Stimulated activated naive CD4-positive, alpha-beta T cell (primary cell): ENCODE measurements around the gene PCNX1.

ENCODE experiments used
- DNase-seq, 6 experiments: peaks; one replicate each; lab custom pipeline; 2025; lab: John Stamatoyannopoulos, UW

Gene PCNX1

DNA sequence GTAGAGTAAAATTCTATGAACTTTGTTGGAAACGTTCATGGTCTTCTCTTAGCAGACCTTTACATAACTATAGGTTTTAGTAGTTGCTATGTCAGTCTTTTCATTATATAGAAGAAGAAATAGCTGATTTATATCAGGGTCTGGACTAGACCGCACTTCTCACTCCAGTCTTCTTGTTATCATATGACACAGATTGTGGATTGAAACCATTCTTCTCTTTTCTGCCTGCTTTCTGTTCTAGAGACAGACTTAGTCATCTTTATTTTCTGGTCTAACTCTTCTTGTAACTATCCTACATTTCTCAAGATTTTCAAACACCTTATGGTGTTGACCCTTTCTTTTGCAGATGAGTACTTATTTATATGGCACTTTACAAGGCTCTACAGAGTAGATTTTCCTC, 55.7 kb downstream of the PCNX1 start:
- no peak for DNase-seq

- no peak for DNase-seq
Observed at GRCh38 chr14:70964492-70964891, 57.2 kb downstream of the PCNX1 start.

- DNase-seq = no peak
Observed at GRCh38 chr14:70971560-70971959, 64.3 kb downstream of the PCNX1 start.

DNA sequence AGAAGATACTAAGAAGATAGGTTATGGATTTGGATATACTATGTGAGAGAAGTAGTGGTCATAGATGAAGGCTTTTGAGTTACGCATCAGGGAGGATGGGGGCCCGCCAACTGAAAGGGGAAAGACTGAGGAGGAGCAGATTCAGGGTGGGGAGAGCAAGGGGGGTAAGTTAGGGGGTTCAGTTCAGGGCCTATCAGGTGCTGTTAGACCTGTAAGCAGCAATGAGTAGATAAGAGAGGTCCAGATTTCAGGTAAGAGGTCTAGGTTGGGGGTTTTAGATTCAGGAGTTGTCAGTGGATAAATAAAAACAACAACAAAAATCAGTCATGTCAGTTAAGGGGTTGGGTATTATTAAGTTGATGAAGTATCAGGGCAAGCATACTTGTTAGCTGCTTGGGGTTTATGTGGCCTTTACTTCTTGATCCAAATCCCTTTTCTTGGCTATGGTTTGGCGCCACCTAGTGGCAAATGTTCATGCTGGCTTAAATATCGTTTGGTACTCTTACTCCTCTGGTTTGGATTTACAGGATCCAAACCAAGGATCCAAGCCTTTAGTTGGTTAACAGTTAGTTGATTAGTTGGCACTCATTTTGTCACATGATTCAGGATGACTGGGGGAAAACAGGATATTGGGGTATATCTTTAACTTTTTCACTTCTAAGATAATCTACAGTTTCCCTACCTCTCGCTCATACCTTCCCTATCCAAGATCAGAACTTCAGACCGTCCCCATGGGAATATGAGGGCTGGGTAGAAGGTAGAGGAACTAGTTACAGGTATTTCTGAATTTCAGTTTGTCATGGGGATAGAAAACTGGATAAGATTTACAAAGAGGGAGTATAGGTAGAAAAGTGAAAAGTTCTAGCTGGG, 65.1 kb downstream of the PCNX1 start:
- DNase-seq = peak; percentile 51 to 86 (median 75)

GRCh38 chr14:70976591-70976990, 69.3 kb downstream of the PCNX1 start:
- DNase-seq = no peak

GRCh38 chr14:70981000-70981952, 74.0 kb downstream of the PCNX1 start:
- peak in 2 of 6 experiments; percentile 4 to 6 for DNase-seq

DNA sequence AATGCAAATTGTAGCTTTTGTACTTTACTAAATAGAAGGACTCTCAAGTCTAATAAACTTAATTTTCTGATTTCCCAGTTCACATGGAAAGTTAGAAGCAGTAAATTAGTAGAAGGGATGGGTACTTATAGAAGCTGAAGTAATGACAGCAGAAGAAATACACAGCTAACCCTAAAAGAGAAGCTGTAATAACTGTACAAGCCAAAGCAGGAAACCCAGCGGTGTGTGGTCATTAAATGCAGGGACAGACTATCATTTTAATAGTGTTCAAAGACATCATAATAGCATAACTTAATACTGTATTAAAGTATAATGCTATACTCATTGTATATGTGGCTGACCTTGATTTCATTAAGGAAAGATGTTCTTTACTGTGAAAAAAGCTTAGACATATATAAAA, 74.9 kb downstream of the PCNX1 start:
- no peak for DNase-seq

DNA sequence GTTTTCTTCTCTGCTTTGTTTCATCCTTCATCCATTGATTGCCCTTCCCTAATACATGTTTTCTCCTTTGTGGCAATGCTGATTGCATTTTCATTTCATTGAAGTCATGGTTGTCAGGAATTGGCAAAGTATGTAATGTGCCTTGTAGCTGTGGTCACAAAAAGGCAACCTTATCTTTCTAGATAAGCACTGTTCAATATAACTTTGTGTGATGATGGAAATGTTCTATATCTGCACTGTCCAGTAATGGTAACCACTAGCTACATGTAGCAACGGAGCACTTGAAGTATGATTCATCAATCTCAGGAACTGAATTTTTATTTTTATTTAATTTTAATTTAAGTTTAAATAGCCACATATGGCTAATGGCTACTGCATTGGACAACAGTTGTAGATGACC, 79.8 kb downstream of the PCNX1 start:
- DNase-seq = no peak

GRCh38 chr14:70988452-70988851, 81.2 kb downstream of the PCNX1 start:
- DNase-seq = no peak

- no peak for DNase-seq
Observed at GRCh38 chr14:70993931-70994330, 86.7 kb downstream of the PCNX1 start.

DNA sequence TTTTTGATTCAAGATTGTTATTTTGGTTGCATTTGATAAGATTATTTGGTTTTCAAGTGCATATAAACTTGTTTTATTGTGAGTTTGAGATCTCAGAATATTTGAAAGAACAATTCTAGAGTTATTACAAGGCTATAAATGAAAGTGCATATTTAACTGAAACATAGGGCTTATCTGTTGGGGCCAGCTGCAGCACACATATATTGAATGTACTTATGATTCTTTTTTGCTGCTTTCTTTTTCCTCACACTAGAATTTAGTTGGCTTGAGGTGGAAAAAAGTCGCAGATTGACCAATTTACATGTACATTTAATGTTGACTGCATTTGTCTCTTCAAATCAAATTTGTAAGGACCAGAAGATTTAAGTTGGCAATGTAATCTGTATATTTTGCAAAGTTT, 88.0 kb downstream of the PCNX1 start:
- DNase-seq = no peak

- DNase-seq = no peak
Observed at GRCh38 chr14:70995671-70996070, 88.4 kb downstream of the PCNX1 start.

DNA sequence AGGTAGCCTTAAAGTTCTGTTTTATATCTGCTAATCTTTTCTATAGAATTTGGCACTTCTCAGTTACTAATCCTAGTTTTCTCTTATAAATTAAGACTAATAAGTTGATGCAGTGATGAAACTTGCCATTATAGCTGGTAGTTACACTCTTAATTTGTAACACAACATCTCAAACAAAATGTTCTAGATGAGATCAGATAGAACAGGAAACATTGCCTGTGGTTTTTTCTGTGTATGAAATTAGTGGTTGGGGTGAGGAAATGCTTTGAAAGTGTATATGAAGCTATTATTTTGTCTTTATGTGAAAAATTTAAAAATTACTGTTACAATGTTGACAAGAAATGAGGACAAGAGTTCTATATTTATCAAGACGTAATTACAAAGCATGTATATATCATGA, 91.9 kb downstream of the PCNX1 start:
- DNase-seq = peak in 3 of 6 experiments; percentile 36 to 64 (median 57)

GRCh38 chr14:71000091-71000490, 92.8 kb downstream of the PCNX1 start:
- no peak for DNase-seq

- DNase-seq = no peak
Observed at GRCh38 chr14:71001742-71002141, 94.5 kb downstream of the PCNX1 start.

DNA sequence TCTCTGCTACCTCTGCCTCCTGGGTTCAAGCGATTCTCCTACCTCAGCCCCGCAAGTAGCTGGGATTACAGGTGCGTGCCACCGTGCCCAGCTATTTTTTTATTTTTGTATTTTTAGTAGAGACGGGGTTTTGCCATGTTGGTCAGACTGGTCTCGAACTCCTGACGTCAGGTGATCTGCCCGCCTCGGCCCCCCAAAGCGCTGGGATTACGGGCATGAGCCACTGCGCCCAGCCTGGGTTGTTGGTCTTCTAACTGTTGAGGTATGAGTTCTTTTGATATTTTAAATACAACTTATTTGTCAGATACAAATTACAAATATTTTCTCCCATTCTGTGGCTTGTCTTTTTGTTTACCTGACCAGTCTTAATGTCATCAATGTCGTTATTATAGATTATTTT, 95.9 kb downstream of the PCNX1 start:
- DNase-seq = no peak

DNA sequence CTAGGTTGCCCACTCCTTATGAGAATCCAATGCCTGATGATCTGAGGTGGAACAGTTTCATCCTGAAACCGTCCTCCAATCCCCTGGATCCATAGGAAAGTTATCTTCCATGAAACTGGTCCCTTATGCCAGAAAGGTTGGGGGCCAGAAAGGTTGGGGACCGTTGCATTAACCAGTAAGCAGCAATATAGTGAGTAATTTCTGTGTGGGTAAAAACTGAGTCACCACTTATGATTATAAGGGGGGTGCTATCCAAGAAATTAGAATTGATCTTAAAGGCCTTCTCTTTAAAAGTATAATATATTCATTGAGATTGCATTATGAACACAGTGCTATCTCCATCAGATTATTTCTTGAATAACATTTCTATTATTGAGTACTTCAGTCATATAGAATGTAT, 97.2 kb downstream of the PCNX1 start:
- no peak for DNase-seq

GRCh38 chr14:71005076-71005475, 97.8 kb downstream of the PCNX1 start:
- DNase-seq = no peak

DNA sequence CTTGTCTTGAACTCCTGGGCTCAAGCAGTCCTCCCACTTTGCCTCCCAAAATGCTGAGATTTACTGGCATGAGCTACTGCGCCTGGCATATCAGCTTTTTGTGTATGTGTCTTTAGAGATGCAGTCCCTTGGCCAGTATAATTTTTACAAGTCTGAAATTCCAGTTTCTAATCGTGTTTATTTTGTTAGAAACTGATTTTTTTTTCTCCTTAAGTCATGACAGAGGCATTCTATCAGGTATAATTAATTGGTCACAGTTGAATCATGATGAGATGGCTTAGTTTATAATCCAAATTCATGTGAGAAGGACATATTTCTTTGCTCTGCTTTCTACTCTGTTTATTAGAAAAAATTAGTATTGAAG, 98.9 kb downstream of the PCNX1 start:
- DNase-seq = no peak

GRCh38 chr14:71011479-71011878, 104.2 kb downstream of the PCNX1 start:
- DNase-seq = peak in 2 of 6 experiments; percentile 16 to 23

GRCh38 chr14:71012888-71013287, 105.6 kb downstream of the PCNX1 start:
- DNase-seq = no peak

DNA sequence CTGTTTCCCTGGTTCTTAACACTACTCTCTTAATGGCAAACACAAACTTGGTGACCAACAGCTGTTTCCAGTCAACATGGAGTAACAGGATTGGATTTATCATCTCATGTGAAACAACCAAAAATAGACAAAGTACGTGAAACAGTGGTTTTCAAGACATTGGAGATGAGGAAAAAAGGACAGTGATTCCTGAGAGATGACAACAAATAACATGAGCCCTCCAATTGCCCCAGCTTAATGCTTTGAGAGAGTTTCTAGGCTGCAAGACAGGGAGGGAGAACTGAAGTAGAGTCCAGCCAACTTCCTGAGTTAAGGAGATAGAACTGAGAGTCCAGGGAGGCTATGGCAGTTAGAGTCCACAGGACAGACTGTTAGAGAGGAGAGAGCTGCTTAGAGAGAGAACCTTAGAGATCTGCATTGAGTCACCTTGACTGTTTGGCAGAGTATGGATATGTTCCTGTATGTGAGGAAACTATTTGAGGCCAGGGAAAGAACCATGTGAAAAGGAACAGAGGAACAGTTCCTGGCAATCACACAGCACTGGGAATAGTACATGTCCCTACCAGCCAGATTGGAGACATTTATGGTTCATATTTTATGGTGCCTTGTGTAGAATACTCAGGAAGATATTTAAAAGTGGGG, 106.4 kb downstream of the PCNX1 start:
- no peak for DNase-seq
